Memory B cell (primary cell): ENCODE data around the gene RHOB.

Experiments
- ATAC-seq: fragments of 150-1000 bp; cut with Tn5 transposase; 2 replicates; pipeline ENCODE4 v1.10.0; 2021; ENCODE audit warnings: low read depth, mild to moderate bottlenecking, moderate library complexity
- DNase-seq, 2 donors: peaks; one replicate each; pipeline ENCODE4 v3.0.0; 2022; ENCODE audit warnings: low spot score in 2 of 2
- H3K27ac Mint-ChIP-seq: one replicate; pipeline ENCODE4 v1.8.0; 2022; ENCODE audit warnings: mild to moderate bottlenecking, moderate library complexity, mixed read lengths
- H3K27me3 Mint-ChIP-seq: one replicate; pipeline ENCODE4 v1.8.0; 2022; ENCODE audit warnings: mixed read lengths
- H3K36me3 Mint-ChIP-seq: one replicate; pipeline ENCODE4 v1.8.0; 2022; ENCODE audit warnings: mild to moderate bottlenecking, mixed read lengths
- H3K4me1 Mint-ChIP-seq: one replicate; pipeline ENCODE4 v1.8.0; 2022; ENCODE audit warnings: mixed read lengths
- H3K4me3 Mint-ChIP-seq: one replicate; pipeline ENCODE4 v1.8.0; 2022; ENCODE audit warnings: mild to moderate bottlenecking, moderate library complexity, mixed read lengths
- H3K9me3 Mint-ChIP-seq: one replicate; pipeline ENCODE4 v1.8.0; 2022; ENCODE audit warnings: mixed read lengths

Gene RHOB

DNA sequence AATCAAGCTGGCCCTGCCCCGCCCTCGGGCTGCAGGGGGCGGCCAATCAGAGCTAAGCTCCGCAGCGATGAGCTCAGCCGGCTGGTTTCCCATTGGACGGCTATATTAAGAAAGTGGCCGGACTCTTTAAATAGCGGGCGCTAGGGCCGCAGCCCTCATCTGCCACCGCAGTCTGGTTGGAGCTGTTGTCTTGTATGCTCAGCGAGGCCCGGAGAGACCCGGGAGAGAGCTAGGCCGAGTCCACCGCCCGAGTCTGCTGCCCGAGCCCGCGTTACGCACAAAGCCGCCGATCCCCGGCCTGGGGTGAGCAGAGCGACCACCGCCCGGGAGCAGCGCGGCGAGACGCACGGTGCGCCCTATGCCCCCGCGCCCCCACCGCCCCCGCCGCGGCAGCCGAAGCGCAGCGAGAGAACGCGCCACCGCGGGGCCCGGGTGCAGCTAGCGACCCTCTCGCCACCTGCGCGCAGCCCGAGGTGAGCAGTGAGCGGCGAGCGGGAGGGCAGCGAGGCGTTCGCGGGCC, at the start of gene RHOB:
TSS of gene RHOB (plus strand) at position 158 of the 520 bp plus-strand sequence. CDS start 392 bp downstream, outside the sequence.
- ATAC-seq, result peak; percentile 92
- Mint-ChIP-seq H3K9me3 (no peaks in the 10 kb centered on the region), H3K27me3 (no peaks in the 10 kb centered on the region), H3K27ac (peak within 1 kb of the TSS; percentile 86), H3K4me1 (peaks cover 2% of the 10 kb centered on the region), H3K4me3 (peak within 1 kb of the TSS; percentile 85), H3K36me3 (no peaks in the 10 kb centered on the region)
- DNase-seq, result peak; percentile 87 to 94

DNA sequence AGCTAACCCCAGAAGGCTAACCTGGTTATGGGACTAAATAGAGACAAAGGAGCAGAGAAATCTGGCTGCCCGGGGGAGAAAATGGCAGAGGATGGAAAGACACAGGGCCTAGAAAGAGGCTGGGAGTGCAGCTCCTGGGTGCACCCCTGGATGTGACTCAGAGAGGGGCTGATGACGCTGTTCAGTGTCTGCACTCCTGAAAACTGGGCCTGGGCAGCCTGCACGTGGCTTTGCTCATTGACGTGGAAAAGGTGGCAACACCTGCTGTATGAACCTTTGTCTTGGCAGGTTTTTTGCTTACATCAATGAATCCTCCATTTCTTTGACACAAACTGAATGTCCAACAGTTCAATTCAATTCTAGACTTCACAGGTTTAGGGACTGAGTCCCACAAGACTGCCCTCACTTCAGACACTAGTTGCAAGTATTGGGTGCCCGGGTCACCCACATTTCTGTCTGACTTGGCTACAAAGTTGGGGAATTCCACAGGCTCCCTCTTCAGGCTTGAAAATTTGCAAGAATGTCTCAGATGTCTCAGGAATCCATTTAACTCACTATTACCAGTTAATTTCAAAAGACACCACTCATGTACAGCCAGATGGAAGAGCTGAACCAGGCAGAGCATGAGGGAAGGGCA, 48.9 kb upstream of the RHOB start:
- DNase-seq (no peak), ATAC-seq (no peak)
- H3K27me3 Mint-ChIP-seq, result peaks cover 7% of the 10 kb centered on the region
- H3K4me1 Mint-ChIP-seq, result no peaks in the 10 kb centered on the region
- no peaks in the 10 kb centered on the region for H3K9me3 Mint-ChIP-seq
- no peak overlapping the region for H3K27ac Mint-ChIP-seq
- no peak overlapping the region for H3K4me3 Mint-ChIP-seq
- H3K36me3 Mint-ChIP-seq, result no peaks in the 10 kb centered on the region

DNA sequence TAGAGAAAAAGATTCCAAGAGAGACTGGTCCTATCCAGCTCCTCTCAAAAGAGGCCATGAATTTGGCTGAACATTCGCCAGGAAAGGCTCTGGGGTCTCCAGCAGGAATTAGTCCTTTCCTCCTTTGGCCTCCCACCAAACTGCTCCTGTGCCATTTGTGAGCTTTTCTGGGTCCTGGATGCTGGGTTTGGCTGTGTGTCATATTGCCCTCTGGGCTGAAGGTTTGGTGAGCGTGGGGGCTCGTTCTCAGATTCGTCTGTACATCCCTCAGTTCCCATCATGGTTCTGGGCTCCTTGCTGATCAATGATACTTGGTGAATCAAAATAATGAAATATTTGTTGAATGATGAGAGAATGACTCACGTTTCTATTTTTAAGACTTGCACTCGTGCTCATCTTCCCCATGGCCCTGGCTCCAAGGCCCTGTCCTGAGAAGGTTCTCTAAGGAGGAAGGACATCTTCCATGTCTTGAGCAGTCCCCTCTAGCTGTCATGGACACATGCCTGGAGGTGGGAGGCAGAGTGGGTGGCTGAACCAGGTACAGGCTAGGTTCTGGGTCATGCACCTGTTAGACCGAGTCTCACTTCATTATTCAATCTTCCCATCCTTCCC, 47.8 kb upstream of the RHOB start:
- H3K4me1 Mint-ChIP-seq, result no peaks in the 10 kb centered on the region
- H3K4me3 Mint-ChIP-seq, result no peak overlapping the region
- no peak for DNase-seq
- ATAC-seq, result no peak
- no peak overlapping the region for H3K27ac Mint-ChIP-seq
- H3K36me3 Mint-ChIP-seq, result no peaks in the 10 kb centered on the region
- no peaks in the 10 kb centered on the region for H3K9me3 Mint-ChIP-seq
- H3K27me3 Mint-ChIP-seq, result peaks cover 4% of the 10 kb centered on the region

DNA sequence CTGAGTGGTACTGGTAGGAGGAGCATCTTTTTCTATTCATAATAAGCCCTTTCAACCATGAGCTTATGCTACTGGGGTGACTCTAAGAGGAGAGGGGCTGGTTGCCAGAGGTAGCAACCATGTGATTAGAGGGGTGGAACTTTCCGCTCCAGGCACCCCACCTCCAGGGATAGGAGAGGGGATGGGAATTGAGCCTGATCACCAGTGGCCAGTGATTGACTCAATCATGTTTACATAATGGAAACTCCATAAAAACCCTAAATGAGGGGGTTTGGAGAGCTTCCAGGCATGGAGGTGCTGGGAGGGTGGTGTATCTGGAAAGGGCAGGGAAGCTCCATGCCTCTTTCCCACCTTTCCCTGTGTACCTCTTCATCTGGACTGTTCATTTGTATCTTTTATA, 46.6 kb upstream of the RHOB start:
- DNase-seq, result no peak
- H3K9me3 Mint-ChIP-seq, result no peaks in the 10 kb centered on the region
- H3K36me3 Mint-ChIP-seq, result no peaks in the 10 kb centered on the region
- ATAC-seq, result no peak
- H3K27me3 Mint-ChIP-seq, result peaks cover 4% of the 10 kb centered on the region
- H3K4me3 Mint-ChIP-seq, result no peak overlapping the region
- no peaks in the 10 kb centered on the region for H3K4me1 Mint-ChIP-seq
- no peak overlapping the region for H3K27ac Mint-ChIP-seq

DNA sequence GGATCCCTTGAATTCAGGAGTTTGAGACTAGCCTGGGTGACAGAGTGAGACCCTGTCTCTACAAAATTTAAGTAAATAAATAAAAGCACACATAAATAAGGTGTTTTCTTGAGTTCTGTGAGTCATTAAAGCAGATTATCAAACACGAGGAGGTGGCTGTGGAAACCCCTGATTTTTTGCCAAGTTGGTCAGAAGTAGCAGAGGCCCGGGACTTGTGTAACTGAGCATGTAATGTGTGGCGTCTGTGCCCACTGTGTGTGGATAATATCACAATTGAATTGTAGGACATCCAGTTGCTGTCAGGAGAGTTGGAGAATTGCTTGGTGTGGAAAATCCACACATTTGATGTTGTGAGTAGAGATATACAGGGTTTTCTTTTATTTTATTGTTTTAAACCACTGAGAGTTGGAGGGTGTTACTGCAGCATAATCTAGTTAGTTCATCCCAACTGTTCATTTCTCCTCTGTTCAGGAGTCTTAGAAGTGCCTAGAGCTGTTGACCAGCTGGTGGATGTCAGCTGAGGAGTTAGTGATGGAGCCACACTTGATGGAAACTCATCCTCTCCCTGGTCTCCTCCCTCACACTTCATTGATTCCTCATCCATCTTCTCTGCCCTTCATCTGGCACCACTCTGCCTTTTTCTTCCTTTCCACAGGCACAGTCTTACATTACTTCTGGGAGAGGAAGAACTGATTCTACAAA, 45.9 kb upstream of the RHOB start:
- no peaks in the 10 kb centered on the region for H3K36me3 Mint-ChIP-seq
- no peaks in the 10 kb centered on the region for H3K4me1 Mint-ChIP-seq
- H3K27ac Mint-ChIP-seq, result no peak overlapping the region
- H3K4me3 Mint-ChIP-seq, result no peak overlapping the region
- no peak for DNase-seq
- no peaks in the 10 kb centered on the region for H3K9me3 Mint-ChIP-seq
- no peak for ATAC-seq
- peaks cover 4% of the 10 kb centered on the region for H3K27me3 Mint-ChIP-seq

DNA sequence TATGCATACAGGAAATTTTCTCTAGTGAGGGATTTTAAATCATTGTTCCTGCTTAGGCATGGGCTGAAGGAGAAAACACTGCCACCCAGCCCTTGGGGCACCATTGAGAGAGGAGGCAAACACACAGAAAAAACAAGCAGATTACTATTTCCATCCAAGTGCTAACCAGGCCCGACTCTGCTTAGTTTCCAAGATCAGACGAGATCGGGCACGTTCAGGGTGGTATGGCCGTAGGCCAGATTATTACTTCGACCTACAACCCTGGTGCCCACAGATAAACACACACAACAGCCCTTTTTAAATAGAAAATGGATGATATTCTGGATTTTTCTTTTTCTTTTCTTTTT, 45.4 kb upstream of the RHOB start:
- Mint-ChIP-seq H3K9me3 (no peaks in the 10 kb centered on the region), H3K36me3 (no peaks in the 10 kb centered on the region), H3K27me3 (peaks cover 2% of the 10 kb centered on the region), H3K4me1 (no peaks in the 10 kb centered on the region), H3K27ac (no peak overlapping the region), H3K4me3 (no peak overlapping the region)
- no peak for ATAC-seq
- no peak for DNase-seq

DNA sequence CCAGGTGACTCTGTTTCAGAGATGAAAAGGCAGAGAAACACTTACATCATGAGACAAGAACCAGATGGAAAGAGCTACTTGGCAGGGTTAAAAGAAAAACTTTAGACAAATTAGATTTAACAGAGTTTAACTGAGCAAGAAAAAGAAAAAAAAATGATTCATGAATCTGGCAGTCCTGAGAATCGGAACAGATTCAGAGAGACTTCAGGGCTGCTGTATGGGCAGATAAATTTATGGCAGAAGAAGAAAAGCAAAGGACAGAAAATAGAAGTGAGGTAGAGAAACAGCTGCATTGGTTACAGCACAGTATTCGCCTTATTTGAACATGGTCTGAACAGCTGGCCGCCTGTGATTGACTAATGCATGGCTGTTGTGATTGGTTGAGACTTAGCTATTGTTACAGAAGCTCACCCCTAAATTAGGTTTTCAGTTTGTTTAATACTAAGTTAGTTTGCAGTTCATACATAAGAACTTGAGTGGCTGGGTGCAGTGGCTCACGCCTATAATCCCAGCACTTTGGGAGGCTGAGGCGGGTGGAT, 43.0 kb upstream of the RHOB start:
- H3K4me3 Mint-ChIP-seq, result no peak overlapping the region
- ATAC-seq (no peak), DNase-seq (no peak)
- H3K27ac Mint-ChIP-seq, result no peak overlapping the region
- peaks cover 1% of the 10 kb centered on the region for H3K9me3 Mint-ChIP-seq
- peaks cover 1% of the 10 kb centered on the region for H3K27me3 Mint-ChIP-seq
- H3K4me1 Mint-ChIP-seq, result no peaks in the 10 kb centered on the region
- H3K36me3 Mint-ChIP-seq, result peaks cover under 1% of the 10 kb centered on the region

DNA sequence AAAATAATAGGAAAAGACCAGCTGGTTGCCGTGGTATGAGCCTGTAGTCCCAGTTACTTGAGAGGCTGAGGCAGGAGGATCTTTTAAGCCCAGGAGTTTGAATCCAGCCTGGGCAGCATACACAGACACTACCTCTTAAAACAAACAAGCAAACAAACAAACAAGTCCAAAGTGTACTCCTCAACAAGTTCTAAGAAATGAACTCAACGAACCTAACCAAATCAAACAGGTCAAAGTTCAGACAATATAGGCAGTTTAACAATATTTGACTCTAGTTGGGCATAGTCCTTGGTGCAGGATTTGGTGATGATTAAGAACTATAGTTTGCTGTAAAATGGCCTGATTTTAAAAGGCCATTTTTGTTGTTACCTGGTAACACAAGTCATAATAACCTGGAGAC, 41.9 kb upstream of the RHOB start:
- no peak for ATAC-seq
- no peak overlapping the region for H3K27ac Mint-ChIP-seq
- no peak overlapping the region for H3K4me3 Mint-ChIP-seq
- peaks cover 10% of the 10 kb centered on the region for H3K9me3 Mint-ChIP-seq
- H3K36me3 Mint-ChIP-seq, result peaks cover 5% of the 10 kb centered on the region
- no peak for DNase-seq
- H3K27me3 Mint-ChIP-seq, result peaks cover 2% of the 10 kb centered on the region
- no peaks in the 10 kb centered on the region for H3K4me1 Mint-ChIP-seq

DNA sequence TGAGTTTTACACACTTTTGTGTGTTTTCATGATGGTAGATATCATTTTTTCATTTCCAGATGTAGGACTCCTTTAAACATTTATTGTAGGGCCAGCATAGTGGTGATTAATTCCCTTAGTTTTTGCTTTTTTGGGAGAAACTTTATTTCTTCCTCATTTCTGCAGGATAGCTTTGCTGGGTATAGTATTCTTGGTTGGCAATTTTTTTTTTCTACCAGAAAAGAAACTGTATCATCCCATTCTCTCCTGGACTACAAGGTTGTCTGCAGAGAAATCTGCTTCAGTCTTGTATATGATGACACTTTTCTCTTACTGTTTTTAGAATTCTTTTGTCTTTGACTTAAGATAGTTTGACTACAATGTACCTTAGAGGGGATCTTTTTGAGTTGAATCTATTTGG, 37.8 kb upstream of the RHOB start:
- DNase-seq, result no peak
- H3K4me1 Mint-ChIP-seq, result peaks cover 5% of the 10 kb centered on the region
- H3K27ac Mint-ChIP-seq, result no peak overlapping the region
- peaks cover 12% of the 10 kb centered on the region for H3K9me3 Mint-ChIP-seq
- ATAC-seq, result no peak
- H3K36me3 Mint-ChIP-seq, result peaks cover 6% of the 10 kb centered on the region
- no peak overlapping the region for H3K4me3 Mint-ChIP-seq
- peaks cover 5% of the 10 kb centered on the region for H3K27me3 Mint-ChIP-seq

DNA sequence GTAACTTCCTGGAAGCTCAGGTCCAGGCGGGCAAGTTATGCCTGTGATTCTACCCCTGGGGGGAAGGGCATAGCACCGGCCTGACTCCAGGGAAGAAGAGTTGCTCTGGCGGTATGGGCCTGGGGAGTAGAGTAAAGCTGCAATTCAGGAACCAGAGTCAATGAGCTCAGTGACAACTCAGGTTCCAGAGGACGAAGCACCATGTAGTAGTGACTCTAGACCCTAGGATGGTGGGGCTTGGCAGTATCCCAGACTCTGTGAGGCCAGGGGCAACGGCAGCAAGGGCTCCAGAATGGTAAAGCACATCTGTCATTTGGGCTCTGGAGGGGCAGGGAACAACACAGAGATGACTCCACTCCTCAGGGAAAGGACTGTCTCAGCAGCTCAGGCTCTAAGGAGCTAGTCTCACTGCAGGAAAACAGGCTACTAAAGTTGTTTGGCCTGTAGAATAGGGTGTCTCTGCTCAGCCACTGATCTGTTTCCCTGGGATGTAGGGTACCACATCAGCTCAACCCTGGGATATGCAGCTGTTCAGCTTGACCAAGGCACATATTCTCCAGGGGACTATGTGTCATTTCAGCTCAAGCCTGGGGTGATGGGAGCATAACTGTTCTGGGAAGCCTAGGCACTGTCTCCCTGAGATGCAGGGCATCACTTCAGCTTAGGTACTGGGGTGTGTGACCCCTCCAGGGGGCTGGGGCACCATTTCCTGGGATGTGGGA, 36.2 kb upstream of the RHOB start:
- DNase-seq, result no peak
- peaks cover 12% of the 10 kb centered on the region for H3K9me3 Mint-ChIP-seq
- peaks cover 5% of the 10 kb centered on the region for H3K27me3 Mint-ChIP-seq
- H3K27ac Mint-ChIP-seq, result no peak overlapping the region
- H3K4me1 Mint-ChIP-seq, result peaks cover 5% of the 10 kb centered on the region
- H3K36me3 Mint-ChIP-seq, result peaks cover 6% of the 10 kb centered on the region
- ATAC-seq, result no peak
- no peak overlapping the region for H3K4me3 Mint-ChIP-seq

DNA sequence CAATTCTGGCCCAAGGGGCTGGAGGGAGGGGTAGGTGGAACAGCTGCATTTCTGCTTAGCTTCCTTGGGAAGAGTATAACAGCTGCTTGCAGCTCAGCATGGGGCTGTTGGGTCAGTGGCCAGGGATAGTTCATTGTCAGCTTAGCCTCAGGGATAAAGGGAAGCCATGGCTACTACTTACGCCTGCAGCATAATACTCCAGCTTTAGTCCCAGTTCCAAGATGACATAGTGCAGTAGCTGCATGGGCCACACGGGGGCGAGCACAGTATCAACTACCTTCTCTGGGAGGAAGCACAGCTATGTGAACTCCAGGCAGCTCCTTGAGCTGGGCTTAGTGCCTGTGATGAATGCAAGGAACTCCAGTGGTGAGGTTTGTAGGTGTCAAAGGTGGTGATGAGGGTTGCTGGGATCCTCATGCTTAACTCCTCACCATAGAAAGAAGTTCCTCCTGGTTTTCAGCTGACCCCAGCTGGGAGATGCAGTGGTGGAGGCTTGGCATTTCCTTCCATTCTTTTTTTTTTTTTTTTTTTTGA, 35.4 kb upstream of the RHOB start:
- peaks cover 12% of the 10 kb centered on the region for H3K9me3 Mint-ChIP-seq
- DNase-seq, result peak; percentile 62 to 73
- peaks cover 6% of the 10 kb centered on the region for H3K36me3 Mint-ChIP-seq
- H3K4me1 Mint-ChIP-seq, result peaks cover 5% of the 10 kb centered on the region
- no peak overlapping the region for H3K27ac Mint-ChIP-seq
- peaks cover 5% of the 10 kb centered on the region for H3K27me3 Mint-ChIP-seq
- peak; percentile 100 for ATAC-seq
- no peak overlapping the region for H3K4me3 Mint-ChIP-seq

DNA sequence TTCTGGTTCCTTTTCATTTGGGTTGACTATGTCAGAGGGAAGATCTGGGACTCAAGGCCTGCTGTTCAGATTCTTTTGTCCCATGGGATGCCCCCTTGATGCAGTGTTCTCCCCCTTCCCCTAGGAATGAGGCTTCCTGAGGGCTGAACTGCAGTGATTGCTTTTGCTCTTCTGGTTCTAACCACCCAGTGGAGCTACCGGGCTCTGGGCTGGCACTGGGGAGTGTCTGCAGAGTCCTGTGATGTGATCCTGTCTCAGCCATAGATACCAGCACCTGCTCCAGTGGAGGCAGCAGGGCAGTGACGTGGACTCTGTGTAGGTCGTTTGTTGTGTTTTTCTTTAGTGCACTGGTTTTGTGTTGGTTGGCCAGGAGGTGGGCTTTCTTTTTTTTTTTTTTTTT, 32.1 kb upstream of the RHOB start:
- Mint-ChIP-seq H3K36me3 (peaks cover 2% of the 10 kb centered on the region), H3K4me1 (peaks cover 5% of the 10 kb centered on the region), H3K27ac (no peak overlapping the region), H3K4me3 (no peak overlapping the region), H3K9me3 (peaks cover 3% of the 10 kb centered on the region), H3K27me3 (peaks cover 5% of the 10 kb centered on the region)
- ATAC-seq (no peak), DNase-seq (no peak)

DNA sequence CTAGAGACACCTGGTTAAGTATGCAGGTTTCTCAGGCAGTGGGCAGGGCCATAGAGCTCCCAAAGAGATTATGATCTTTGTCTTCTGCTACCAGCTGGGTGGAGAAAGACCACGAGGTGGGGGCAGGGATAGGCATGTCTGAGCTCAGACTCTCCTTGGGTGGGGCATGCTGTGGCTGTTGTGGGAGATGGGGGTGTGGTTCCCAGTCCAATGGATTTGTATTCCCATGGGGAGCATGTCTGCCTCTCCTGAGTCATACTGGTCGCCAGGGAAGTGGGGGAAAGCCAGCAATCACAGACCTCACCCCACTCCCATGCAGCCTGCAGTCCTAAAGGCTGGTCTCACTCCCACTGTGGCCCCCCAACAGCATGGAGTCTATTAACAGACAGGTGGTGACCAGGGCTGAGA, 31.4 kb upstream of the RHOB start:
- peaks cover 3% of the 10 kb centered on the region for H3K27me3 Mint-ChIP-seq
- H3K27ac Mint-ChIP-seq, result no peak overlapping the region
- H3K4me1 Mint-ChIP-seq, result peaks cover 5% of the 10 kb centered on the region
- DNase-seq, result no peak
- no peaks in the 10 kb centered on the region for H3K36me3 Mint-ChIP-seq
- H3K4me3 Mint-ChIP-seq, result no peak overlapping the region
- no peak for ATAC-seq
- H3K9me3 Mint-ChIP-seq, result no peaks in the 10 kb centered on the region

DNA sequence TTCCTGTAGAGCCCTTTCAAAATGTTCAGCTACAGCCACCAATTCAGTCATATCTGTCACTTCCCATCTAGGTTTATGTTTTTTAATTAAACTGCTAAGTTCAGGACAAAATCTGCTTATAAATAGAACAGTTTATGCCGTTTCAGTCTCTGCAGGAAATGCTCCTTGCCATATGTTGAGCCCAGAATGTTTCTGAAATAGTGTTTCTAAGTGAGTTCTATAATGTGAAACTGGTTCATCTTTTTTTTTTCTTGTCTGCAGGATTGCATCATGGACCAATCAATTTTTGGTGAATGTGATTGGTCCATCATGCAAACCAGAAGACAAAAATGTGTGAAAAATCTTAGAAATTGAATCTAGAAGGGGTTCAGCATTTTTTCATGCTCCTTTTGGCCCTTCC, 30.2 kb upstream of the RHOB start:
- no peak overlapping the region for H3K27ac Mint-ChIP-seq

More for the DNA sequence above, 30.2 kb upstream of the RHOB start:
- Mint-ChIP-seq H3K36me3 (no peaks in the 10 kb centered on the region), H3K9me3 (no peaks in the 10 kb centered on the region), H3K4me3 (no peak overlapping the region), H3K4me1 (peaks cover 2% of the 10 kb centered on the region), H3K27me3 (peaks cover 2% of the 10 kb centered on the region)
- ATAC-seq (no peak), DNase-seq (no peak)
